ENCODE measurements around the gene BUD13.

Gene BUD13

GRCh38 chr11:116701297-116701801 is 71.4 kb downstream of the BUD13 start:
- no peak for TF ChIP-seq CTCF (IDR thresholded peaks at IDR 0.05; ENCODE audit: extremely low read depth, insufficient read depth, missing control alignments)
- in situ Hi-C loops (cut with MboI; ENCODE audit: low pct_unique_long_range_greater_than_20kb, low sequenced_read_pairs, unreplicated experiment) = no loop called here
- no peak for DNase-seq (ENCODE audit: low spot score)

GRCh38 chr11:116700586-116701220 is 72.1 kb downstream of the BUD13 start:
- no peak for DNase-seq (ENCODE audit: low spot score)
- in situ Hi-C loops (cut with MboI; ENCODE audit: low pct_unique_long_range_greater_than_20kb, low sequenced_read_pairs, unreplicated experiment) = no loop called here
- no peak for TF ChIP-seq CTCF (IDR thresholded peaks at IDR 0.05; ENCODE audit: extremely low read depth, insufficient read depth, missing control alignments)
